Cardiac muscle cell (in vitro differentiated cells and primary cell): ENCODE measurements around the gene LIX1. TPM values are rescaled to one million over a fixed set of nuclear protein-coding genes. Genes with fewer than 3 reads are reported as not detected.
"Not testable (repeated sequence)": the region's sequence is repeated elsewhere in the genome, so short reads cannot be mapped to it uniquely, and the experiment has no call there.

Experiments
- DNase-seq, 2 donors: peaks; one replicate each; pipeline versions ENCODE4 v3.0.0 to v3.0.0-alpha.2; 2010 to 2017; ENCODE audit warnings: low read depth in 1 of 2, low spot score in 1 of 2
- H3K27ac ChIP-seq: fragments of 200-600 bp; sonication (generic); 2 replicates; pipeline ENCODE4 v1.5.1; 2016
- H3K27me3 ChIP-seq: fragments of 200-600 bp; sonication (generic); 2 replicates; pipeline ENCODE4 v1.6.0; 2016; ENCODE audit warnings: control low read depth
- H3K36me3 ChIP-seq: fragments of 200-600 bp; sonication (generic); 2 replicates; pipeline ENCODE4 v1.5.1; 2016; ENCODE audit warnings: control low read depth
- H3K4me1 ChIP-seq: fragments of 200-600 bp; sonication (generic); 2 replicates; pipeline ENCODE4 v1.8.1; 2017; ENCODE audit warnings: low read depth, mild to moderate bottlenecking, mixed run types
- H3K4me3 ChIP-seq: fragments of 200-600 bp; sonication (generic); 2 replicates; pipeline ENCODE4 v1.5.1; 2016; ENCODE audit warnings: mild to moderate bottlenecking
- H3K9me3 ChIP-seq: fragments of 200-600 bp; sonication (generic); 2 replicates; pipeline ENCODE4 v1.5.1; 2017; ENCODE audit warnings: low read depth, mild to moderate bottlenecking, control low read depth
- CTCF ChIP-seq: IDR thresholded peaks from 2 replicates; pipeline ENCODE4 v1.5.1; 2012; ENCODE audit warnings: low read depth, mild to moderate bottlenecking, low read length
- polyA plus RNA-seq: library from polyadenylated mRNA; unstranded; fragments of >200 nt; fragmentation: Nextera tagmentation; extraction: Ambion mirVana; gene quantifications from 2 replicates; pipeline ENCODE4 v1.2.1, GENCODE V29; 2016
- total RNA-seq: library from RNA; depleted of rRNA; stranded (reverse); fragments of >200 nt; gene quantifications from 2 replicates; pipeline ENCODE4 v1.2.3, GENCODE V29; 2016

LIX1 gene
- total RNA-seq (68.1 and 108 TPM in 2 replicates), polyA plus RNA-seq (80.1 and 96.0 TPM in 2 replicates)

- H3K9me3 ChIP-seq, result no peaks in the 10 kb centered on the region
- peak within 1 kb of the TSS; percentile 85 for H3K27ac ChIP-seq
- TF ChIP-seq CTCF, result peak; percentile 62
- H3K27me3 ChIP-seq, result no peaks in the 10 kb centered on the region
- peak; percentile 58 to 85 for DNase-seq
- peak within 1 kb of the TSS; percentile 59 for H3K4me3 ChIP-seq
- H3K36me3 ChIP-seq, result no peaks in the 10 kb centered on the region
- peaks cover 30% of the 10 kb centered on the region for H3K4me1 ChIP-seq
Observed at GRCh38 chr5:97142521-97143254, at the start of gene LIX1. TSS of gene LIX1 (minus strand) at chr5:97142611. CDS start at chr5:97142576, 35 bp downstream.

GRCh38 chr5:97191893-97192292 is 49.5 kb upstream of the LIX1 start:
- Histone ChIP-seq H3K9me3 (no peaks in the 10 kb centered on the region), H3K27me3 (no peaks in the 10 kb centered on the region), H3K4me1 (no peaks in the 10 kb centered on the region), H3K27ac (no peak overlapping the region), H3K36me3 (no peaks in the 10 kb centered on the region), H3K4me3 (no peak overlapping the region)
- no peak for TF ChIP-seq CTCF
- DNase-seq, result no peak

- not testable (repeated sequence) for H3K27ac ChIP-seq, DNase-seq, H3K36me3 ChIP-seq, H3K27me3 ChIP-seq, H3K4me3 ChIP-seq, H3K9me3 ChIP-seq, H3K4me1 ChIP-seq
Observed at GRCh38 chr5:97189523-97189922, 47.1 kb upstream of the LIX1 start.

GRCh38 chr5:97183930-97184213 is 41.5 kb upstream of the LIX1 start:
- TF ChIP-seq CTCF, result no peak
- Histone ChIP-seq H3K4me1 (peaks cover 8% of the 10 kb centered on the region), H3K9me3 (no peaks in the 10 kb centered on the region), H3K27me3 (no peaks in the 10 kb centered on the region), H3K4me3 (peak overlapping the region; percentile 74), H3K36me3 (no peaks in the 10 kb centered on the region), H3K27ac (peak overlapping the region; percentile 99)
- DNase-seq, result no peak

GRCh38 chr5:97183100-97183929 is 40.9 kb upstream of the LIX1 start, which contains the start of gene RIOK2:
TSS of gene RIOK2 (minus strand) at chr5:97183247. CDS start at chr5:97183191, 56 bp downstream.
- DNase-seq, result peak; percentile 95 to 97
- H3K4me1 ChIP-seq, result peaks cover 8% of the 10 kb centered on the region
- H3K4me3 ChIP-seq, result peak within 1 kb of the TSS; percentile 74
- no peaks in the 10 kb centered on the region for H3K27me3 ChIP-seq
- peak within 1 kb of the TSS; percentile 99 for H3K27ac ChIP-seq
- TF ChIP-seq CTCF, result no peak
- H3K9me3 ChIP-seq, result no peaks in the 10 kb centered on the region
- H3K36me3 ChIP-seq, result peaks cover under 1% of the 10 kb centered on the region

DNA sequence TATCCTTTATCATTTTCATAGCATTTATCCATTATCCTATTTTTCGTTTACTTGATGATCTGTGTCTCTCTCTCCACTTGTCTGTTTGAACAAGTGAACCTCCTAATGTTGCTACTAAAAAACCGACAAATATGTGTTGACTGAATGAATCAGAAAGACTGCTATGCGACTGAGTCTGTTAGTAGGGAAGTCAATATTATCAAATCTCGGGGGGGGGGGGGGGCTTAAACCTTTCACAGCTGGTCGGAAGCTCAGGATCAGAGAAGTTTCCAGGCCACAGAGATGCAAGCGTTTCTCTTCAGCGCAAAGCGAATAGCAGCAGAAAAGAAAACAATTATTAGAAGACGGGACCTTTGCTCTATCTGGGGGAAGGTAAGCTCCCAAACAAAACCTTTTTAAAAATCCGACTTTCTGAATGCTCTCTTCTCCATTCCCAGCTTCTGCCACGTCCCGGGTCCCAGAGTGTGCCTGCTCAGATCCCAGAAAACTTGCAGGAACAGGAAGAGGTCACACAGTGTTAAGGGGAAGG is 40.2 kb upstream of the LIX1 start:
- DNase-seq, result peak in 1 of 2 donors; percentile 28
- TF ChIP-seq CTCF, result no peak
- Histone ChIP-seq H3K4me3 (peak overlapping the region; percentile 74), H3K27ac (peak overlapping the region; percentile 99), H3K9me3 (no peaks in the 10 kb centered on the region), H3K27me3 (no peaks in the 10 kb centered on the region), H3K36me3 (peaks cover 7% of the 10 kb centered on the region), H3K4me1 (peaks cover 8% of the 10 kb centered on the region)
